Hematopoietic multipotent progenitor cell treated with erythropoietin and hydrocortisone succinate and interleukin-3 and kit ligand, for 8 days (in vitro differentiated cells): ENCODE results near the gene SLC9A4.

Experiments used
- DNase-seq: peaks from one replicate; pipeline ENCODE4 v3.0.0-alpha.2; 2015

SLC9A4 gene

GRCh38 chr2:102473020-102473419 lies at the start of gene SLC9A4:
TSS of gene SLC9A4 (plus strand) at chr2:102473226. CDS start at chr2:102473760, 534 bp downstream.
- DNase-seq, result peak; percentile 43

GRCh38 chr2:102423368-102423767 lies 49.7 kb upstream of the SLC9A4 start:
- no peak for DNase-seq

GRCh38 chr2:102424754-102425153 lies 48.3 kb upstream of the SLC9A4 start:
- DNase-seq, result no peak

- no peak for DNase-seq
Observed at GRCh38 chr2:102425441-102426132, 47.4 kb upstream of the SLC9A4 start.

- no peak for DNase-seq
Observed at GRCh38 chr2:102427249-102427648, 45.8 kb upstream of the SLC9A4 start.

- no peak for DNase-seq
Observed at GRCh38 chr2:102428573-102428972, 44.5 kb upstream of the SLC9A4 start.

GRCh38 chr2:102432386-102432785 lies 40.6 kb upstream of the SLC9A4 start:
- no peak for DNase-seq

GRCh38 chr2:102433973-102434654 lies 38.9 kb upstream of the SLC9A4 start:
- DNase-seq, result no peak

- DNase-seq, result no peak
Observed at GRCh38 chr2:102434655-102435381, 38.2 kb upstream of the SLC9A4 start.

- DNase-seq, result no peak
Observed at GRCh38 chr2:102435741-102436140, 37.3 kb upstream of the SLC9A4 start.

GRCh38 chr2:102436323-102436722 lies 36.7 kb upstream of the SLC9A4 start:
- DNase-seq, result no peak

GRCh38 chr2:102437122-102437521 lies 35.9 kb upstream of the SLC9A4 start:
- DNase-seq, result no peak

- no peak for DNase-seq
Observed at GRCh38 chr2:102438111-102438510, 34.9 kb upstream of the SLC9A4 start.

GRCh38 chr2:102438578-102438977 lies 34.4 kb upstream of the SLC9A4 start:
- no peak for DNase-seq

GRCh38 chr2:102439065-102439695 lies 33.8 kb upstream of the SLC9A4 start:
- DNase-seq, result no peak

GRCh38 chr2:102442967-102443828 lies 29.8 kb upstream of the SLC9A4 start:
- peak; percentile 51 for DNase-seq

GRCh38 chr2:102444233-102444632 lies 28.8 kb upstream of the SLC9A4 start:
- no peak for DNase-seq

GRCh38 chr2:102446936-102447335 lies 26.1 kb upstream of the SLC9A4 start:
- DNase-seq, result no peak

- DNase-seq, result peak; percentile 55
Observed at GRCh38 chr2:102449370-102449974, 23.6 kb upstream of the SLC9A4 start.

GRCh38 chr2:102451968-102452367 lies 21.1 kb upstream of the SLC9A4 start:
- DNase-seq, result no peak

GRCh38 chr2:102453501-102453900 lies 19.5 kb upstream of the SLC9A4 start:
- DNase-seq, result peak; percentile 21
